Cerebellar cortex (tissue), 1 donor: Measurements from ENCODE around the gene TMCC1.
"Not testable (repeated sequence)": the region's sequence is repeated elsewhere in the genome, so short reads cannot be mapped to it uniquely, and the experiment has no call there.

Experiments
- DNase-seq: peaks from one replicate; pipeline ENCODE4 v3.0.0-alpha.2; 2015; ENCODE audit warnings: low spot score

TMCC1 gene

GRCh38 chr3:129723558-129724324, 169.8 kb downstream of the TMCC1 start:
- peak; percentile 44 for DNase-seq

- DNase-seq, result no peak
Measured at GRCh38 chr3:129722527-129722926, 171.0 kb downstream of the TMCC1 start.

- DNase-seq, result no peak
Measured at GRCh38 chr3:129718201-129718600, 175.3 kb downstream of the TMCC1 start.

- DNase-seq, result no peak
Measured at GRCh38 chr3:129715854-129716253, 177.7 kb downstream of the TMCC1 start.

GRCh38 chr3:129708328-129708861, 185.1 kb downstream of the TMCC1 start:
- no peak for DNase-seq

GRCh38 chr3:129705274-129705673, 188.2 kb downstream of the TMCC1 start:
- DNase-seq, result no peak

- DNase-seq, result no peak
Measured at GRCh38 chr3:129703913-129704312, 189.6 kb downstream of the TMCC1 start.

- DNase-seq, result no peak
Measured at GRCh38 chr3:129702934-129703712, 190.4 kb downstream of the TMCC1 start.

GRCh38 chr3:129701161-129701560, 192.3 kb downstream of the TMCC1 start:
- no peak for DNase-seq

GRCh38 chr3:129699612-129700011, 193.9 kb downstream of the TMCC1 start:
- no peak for DNase-seq

- no peak for DNase-seq
Measured at GRCh38 chr3:129699199-129699598, 194.3 kb downstream of the TMCC1 start.

GRCh38 chr3:129697229-129697969, 196.1 kb downstream of the TMCC1 start:
- DNase-seq, result no peak

- not testable (repeated sequence) for DNase-seq
Measured at GRCh38 chr3:129696430-129696829, 197.1 kb downstream of the TMCC1 start.

GRCh38 chr3:129695230-129695629, 198.3 kb downstream of the TMCC1 start:
- no peak for DNase-seq

GRCh38 chr3:129694228-129694627, 199.3 kb downstream of the TMCC1 start:
- DNase-seq, result no peak

GRCh38 chr3:129692743-129693142, 200.8 kb downstream of the TMCC1 start:
- DNase-seq, result no peak

GRCh38 chr3:129690963-129691362, 202.5 kb downstream of the TMCC1 start:
- DNase-seq, result no peak

- peak; percentile 91 for DNase-seq
Measured at GRCh38 chr3:129690406-129690805, 203.1 kb downstream of the TMCC1 start.

- DNase-seq, result peak; percentile 31
Measured at GRCh38 chr3:129689036-129689435, 204.5 kb downstream of the TMCC1 start.

- peak; percentile 89 for DNase-seq
Measured at GRCh38 chr3:129688271-129688895, 205.1 kb downstream of the TMCC1 start.

- DNase-seq, result peak; percentile 60
Measured at GRCh38 chr3:129687586-129688125, 205.9 kb downstream of the TMCC1 start.

GRCh38 chr3:129686941-129687340, 206.6 kb downstream of the TMCC1 start:
- DNase-seq, result peak; percentile 91
